Mucosa of descending colon (tissue), 3 donors: Measurements from ENCODE around the gene BTBD1. TPM values are rescaled to one million over a fixed set of nuclear protein-coding genes. Genes with fewer than 3 reads are reported as not detected.
A peak's percentile ranks its signal among the peaks of the same experiment; 100 is the strongest.
"Not testable (repeated sequence)": the region's sequence is repeated elsewhere in the genome, so short reads cannot be mapped to it uniquely, and the experiment has no call there.

Source experiments
- ATAC-seq: fragments of 200-7000 bp; cut with Tn5 transposase; one replicate; pipeline ENCODE4 v1.9.1; 2020; ENCODE audit warnings: mild to moderate bottlenecking, moderate library complexity
- DNase-seq, 3 donors: peaks; one replicate each; pipeline ENCODE4 v3.0.0-alpha.2; 2020
- H3K36me3 ChIP-seq: fragments of 200-600 bp; one replicate; pipeline ENCODE4 v1.8.0; 2021; ENCODE audit warnings: low read depth, mild to moderate bottlenecking
- H3K4me1 ChIP-seq: fragments of 200-600 bp; one replicate; pipeline ENCODE4 v1.8.0; 2021; ENCODE audit warnings: low read depth, mild to moderate bottlenecking
- H3K4me3 ChIP-seq: fragments of 200-600 bp; one replicate; pipeline ENCODE4 v1.8.0; 2021; ENCODE audit warnings: mild to moderate bottlenecking
- H3K9me3 ChIP-seq: fragments of 200-600 bp; one replicate; pipeline ENCODE4 v1.8.0; 2021; ENCODE audit warnings: mild to moderate bottlenecking
- CTCF ChIP-seq: fragments of 200-600 bp; IDR thresholded peaks from one replicate; pipeline ENCODE4 v1.8.0; 2022; ENCODE audit warnings: antibody characterized with exemption, mild to moderate bottlenecking
- intact Hi-C, 2 donors: fragments of 100-400 bp; cut with DNase I in 1 of 2; cut with micrococcal nuclease in 1 of 2; formaldehyde crosslinking; loops; one replicate each; pipeline versions ENCODE4 v1.11.0 to v1.11.1; 2022; cut with DNase I, micrococcal nuclease
- total RNA-seq, 3 donors: library from RNA; stranded (reverse); fragmentation: NEBNext Ultra II Directional in 2 of 3; extraction: Animal tissue kit (Norgen Biotek cat#: 25700) in 2 of 3; gene quantifications; one replicate each; pipeline versions ENCODE4 v1.2.1 to v1.2.4, GENCODE V29; 2021 to 2023
- donor health status: DM: no; HTN: no; CAD: no; lungs with moderate emphysema.
- donor health status: DM: no; HTN: no; CAD: no.
- donor health status: DM: no; HTN: yes; CAD: no.

BTBD1 gene
- total RNA-seq, 3 donors from 2014 or later, result 50.9 to 57.8 (median 53.7) TPM

- H3K9me3 ChIP-seq, result no peaks in the 10 kb centered on the region
- H3K4me1 ChIP-seq, result no peaks in the 10 kb centered on the region
- no peak overlapping the region for H3K4me3 ChIP-seq
- intact Hi-C loops, result no loop called here
- TF ChIP-seq CTCF, result no peak
- DNase-seq, result no peak
- no peaks in the 10 kb centered on the region for H3K36me3 ChIP-seq
- no peak for ATAC-seq
Measured at GRCh38 chr15:83082730-83083386, 15.8 kb upstream of the BTBD1 start.

- no peak for ATAC-seq
- no peaks in the 10 kb centered on the region for H3K36me3 ChIP-seq
- no peak for TF ChIP-seq CTCF
- no peak for DNase-seq
- no peak overlapping the region for H3K4me3 ChIP-seq
- no peaks in the 10 kb centered on the region for H3K9me3 ChIP-seq
- no peaks in the 10 kb centered on the region for H3K4me1 ChIP-seq
- intact Hi-C loops, result no loop called here
Measured at GRCh38 chr15:83081256-83082014, 14.4 kb upstream of the BTBD1 start.

GRCh38 chr15:83078712-83079111, 11.7 kb upstream of the BTBD1 start:
- DNase-seq (no peak), ATAC-seq (no peak)
- no peaks in the 10 kb centered on the region for H3K36me3 ChIP-seq
- no peaks in the 10 kb centered on the region for H3K4me1 ChIP-seq
- no peak overlapping the region for H3K4me3 ChIP-seq
- peaks cover under 1% of the 10 kb centered on the region for H3K9me3 ChIP-seq
- no peak for TF ChIP-seq CTCF
- intact Hi-C loops, result no loop called here

GRCh38 chr15:83077491-83078230, 10.6 kb upstream of the BTBD1 start:
- no peak overlapping the region for H3K4me3 ChIP-seq
- no peaks in the 10 kb centered on the region for H3K4me1 ChIP-seq
- ATAC-seq (no peak), DNase-seq (no peak)
- intact Hi-C loops, result no loop called here
- H3K9me3 ChIP-seq, result peaks cover 9% of the 10 kb centered on the region
- no peaks in the 10 kb centered on the region for H3K36me3 ChIP-seq
- no peak for TF ChIP-seq CTCF

GRCh38 chr15:83069211-83069642, 2.2 kb upstream of the BTBD1 start:
- H3K4me1 ChIP-seq, result peaks cover 12% of the 10 kb centered on the region
- ATAC-seq, H3K4me3 ChIP-seq, H3K9me3 ChIP-seq, H3K36me3 ChIP-seq, intact Hi-C loops: not testable (repeated sequence)
- DNase-seq, result peak in 1 of 3 donors; percentile 26

GRCh38 chr15:83068054-83068453, 1.0 kb upstream of the BTBD1 start:
- Histone ChIP-seq H3K4me3 (no peak overlapping the region), H3K4me1 (peaks cover 24% of the 10 kb centered on the region), H3K36me3 (no peaks in the 10 kb centered on the region), H3K9me3 (peaks cover 2% of the 10 kb centered on the region)
- intact Hi-C loops, result no loop called here
- DNase-seq (no peak), ATAC-seq (no peak)
- no peak for TF ChIP-seq CTCF
